H1 (cell line): ENCODE data around the gene SPARCL1. TPM values are rescaled to one million over a fixed set of nuclear protein-coding genes. Genes with fewer than 3 reads are reported as not detected.

ENCODE experiments used
- CTCF ChIA-PET: fragments of 300-600 bp; sonication (Branson Sonifier 250); formaldehyde crosslinking; loops from one replicate; lab custom pipeline; 2021; ENCODE audit not compliant: partially characterized antibody; lab: Charles Lee
- POLR2A ChIA-PET: fragments of 300-600 bp; sonication (Branson Sonifier 250); formaldehyde crosslinking; loops from one replicate; lab custom pipeline; 2021; ENCODE audit warnings: inconsistent platforms; ENCODE audit not compliant: partially characterized antibody; lab: Charles Lee
- DNase-seq, 2 experiments: peaks; one replicate each; pipeline versions ENCODE4 v3.0.0 to v3.0.0-alpha.2; 2010 to 2022; ENCODE audit warnings: low spot score in 2 of 2, low read depth in 1 of 2, mixed read lengths in 1 of 2
- FAIRE-seq: peaks from 2 replicates; lab custom pipeline; 2011; peaks lifted over from hg19 to GRCh38; lab: Jason Lieb, UNC
- H2AFZ ChIP-seq: 2 replicates; pipeline ENCODE4 v1.8.1; 2012; ENCODE audit warnings: low read length, inconsistent platforms
- H2AK5ac ChIP-seq: 2 replicates; pipeline ENCODE4 v1.6.1; 2013; ENCODE audit warnings: low read depth, low read length
- H2BK120ac ChIP-seq: replicated peaks from 2 replicates; pipeline ENCODE3; 2013; ENCODE audit warnings: low read depth, low read length, inconsistent platforms
- H2BK12ac ChIP-seq: 2 replicates; pipeline ENCODE4 v1.6.1; 2013; ENCODE audit warnings: low read depth, low read length
- H2BK15ac ChIP-seq: 2 replicates; pipeline ENCODE4 v1.6.1; 2013; ENCODE audit warnings: low read length
- H2BK20ac ChIP-seq: 2 replicates; pipeline ENCODE4 v1.6.1; 2013; ENCODE audit warnings: low read length
- H2BK5ac ChIP-seq: 2 replicates; pipeline ENCODE4 v1.6.1; 2013; ENCODE audit warnings: low read depth, low read length
- H3K14ac ChIP-seq: 2 replicates; pipeline ENCODE4 v1.6.1; 2013; ENCODE audit warnings: inconsistent platforms; ENCODE audit not compliant: insufficient read length
- H3K18ac ChIP-seq: 2 replicates; pipeline ENCODE4 v1.6.1; 2013; ENCODE audit warnings: low read length; ENCODE audit errors: extremely low read depth
- H3K23ac ChIP-seq: 2 replicates; pipeline ENCODE4 v1.6.1; 2013; ENCODE audit warnings: inconsistent platforms; ENCODE audit not compliant: insufficient read length
- H3K23me2 ChIP-seq: 2 replicates; pipeline ENCODE4 v1.6.1; 2013; ENCODE audit warnings: low read depth, low read length
- H3K27ac ChIP-seq: 2 replicates; pipeline ENCODE4 v1.6.1; 2011; ENCODE audit warnings: low read depth, low read length, inconsistent platforms
- H3K27me3 ChIP-seq, 4 experiments: replicated peaks in 1 of 4; 1 replicate in 1 of 4; 2 replicates in 3 of 4; pipeline versions ENCODE4 v1.6.1 to v1.8.1; 2011 to 2013; ENCODE audit warnings: low read length in 3 of 4, mild to moderate bottlenecking in 3 of 4, inconsistent platforms in 2 of 4, mixed read lengths in 2 of 4, moderate library complexity in 1 of 4; ENCODE audit not compliant: control insufficient read depth in 3 of 4, insufficient read depth in 3 of 4; ENCODE audit errors: extremely low read depth in 1 of 4
- H3K36me3 ChIP-seq, 4 experiments: 2 replicates each; pipeline versions ENCODE4 v1.6.1 to v1.8.1; 2011 to 2013; ENCODE audit warnings: mild to moderate bottlenecking in 4 of 4, low read length in 3 of 4, moderate library complexity in 2 of 4, control low read depth in 1 of 4, inconsistent platforms in 1 of 4; ENCODE audit not compliant: insufficient read depth in 4 of 4, control insufficient read depth in 2 of 4
- H3K4ac ChIP-seq: replicated peaks from 2 replicates; pipeline ENCODE3; 2013; ENCODE audit warnings: low read length, low read depth, mixed read lengths, inconsistent platforms; ENCODE audit not compliant: insufficient read length
- H3K4me1 ChIP-seq, 4 experiments: replicated peaks in 1 of 4; 1 replicate in 1 of 4; 2 replicates in 3 of 4; pipeline versions ENCODE4 v1.6.1 to v1.8.1; 2011 to 2013; ENCODE audit warnings: low read length in 3 of 4, inconsistent platforms in 2 of 4, mixed read lengths in 1 of 4; ENCODE audit not compliant: insufficient read depth in 4 of 4, control insufficient read depth in 3 of 4
- H3K4me2 ChIP-seq, 2 experiments: 2 replicates each; pipeline versions ENCODE4 v1.6.1 to v1.8.1; 2011 to 2013; ENCODE audit warnings: low read depth in 2 of 2, low read length in 2 of 2, control low read depth in 1 of 2, inconsistent platforms in 1 of 2, mild to moderate bottlenecking in 1 of 2; ENCODE audit not compliant: insufficient read depth in 1 of 2
- H3K4me3 ChIP-seq, 4 experiments: fragments of 200-600, 300-600 bp in 1 of 4; sonication (generic), shearing (Covaris generic), sonication (Bioruptor Twin) in 1 of 4; 2 replicates each; pipeline versions ENCODE4 v1.5.1 to v1.8.1; 2011 to 2016; ENCODE audit warnings: low read length in 4 of 4, low read depth in 3 of 4, control low read depth in 2 of 4, inconsistent platforms in 2 of 4, mild to moderate bottlenecking in 2 of 4, mixed read lengths in 1 of 4, moderate library complexity in 1 of 4; ENCODE audit not compliant: insufficient read depth in 2 of 4; ENCODE audit errors: extremely low read depth in 1 of 4
- H3K56ac ChIP-seq: replicated peaks from 2 replicates; pipeline ENCODE3; 2013; ENCODE audit warnings: low read depth, mild to moderate bottlenecking, mixed read lengths, low read length, inconsistent platforms; ENCODE audit not compliant: insufficient read length
- H3K79me1 ChIP-seq: 2 replicates; pipeline ENCODE4 v1.6.1; 2013; ENCODE audit warnings: low read depth, low read length, control low read depth
- H3K79me2 ChIP-seq, 2 experiments: 2 replicates each; pipeline versions ENCODE4 v1.6.1 to v1.8.1; 2012 to 2013; ENCODE audit warnings: low read length in 2 of 2, mild to moderate bottlenecking in 2 of 2, inconsistent platforms in 1 of 2; ENCODE audit not compliant: insufficient read depth in 2 of 2, control insufficient read depth in 1 of 2
- H3K9ac ChIP-seq, 4 experiments: replicated peaks in 1 of 4; 1 replicate in 1 of 4; 2 replicates in 3 of 4; pipeline versions ENCODE4 v1.6.1 to v1.8.1; 2011 to 2013; ENCODE audit warnings: low read depth in 3 of 4, low read length in 3 of 4, control low read depth in 2 of 4, mild to moderate bottlenecking in 2 of 4, moderate library complexity in 2 of 4, inconsistent platforms in 1 of 4; ENCODE audit errors: extremely low read depth in 1 of 4
- H3K9me3 ChIP-seq, 2 experiments: 2 replicates each; pipeline versions ENCODE4 v1.6.1 to v1.8.1; 2012 to 2013; ENCODE audit warnings: mild to moderate bottlenecking in 2 of 2, moderate library complexity in 2 of 2, control low read depth in 1 of 2, inconsistent platforms in 1 of 2, low read depth in 1 of 2, low read length in 1 of 2, mixed read lengths in 1 of 2; ENCODE audit not compliant: insufficient read depth in 2 of 2
- H4K20me1 ChIP-seq, 2 experiments: replicated peaks in 1 of 2; 2 replicates each; pipeline versions ENCODE3 to v1.8.1; 2011 to 2013; ENCODE audit warnings: inconsistent platforms in 2 of 2, low read length in 2 of 2, mild to moderate bottlenecking in 1 of 2; ENCODE audit not compliant: insufficient read depth in 2 of 2, control insufficient read depth in 1 of 2
- H4K5ac ChIP-seq: 2 replicates; pipeline ENCODE4 v1.6.1; 2013; ENCODE audit warnings: low read length, low read depth, mixed read lengths, inconsistent platforms; ENCODE audit not compliant: insufficient read length
- H4K8ac ChIP-seq: 2 replicates; pipeline ENCODE4 v1.8.0; 2013; ENCODE audit warnings: mild to moderate bottlenecking, moderate library complexity, low read length, inconsistent platforms; ENCODE audit not compliant: insufficient read depth; ENCODE audit errors: extremely low read depth
- H4K91ac ChIP-seq: replicated peaks from 2 replicates; pipeline ENCODE3; 2013; ENCODE audit warnings: low read length, mixed read lengths, inconsistent platforms; ENCODE audit not compliant: insufficient read length
- E2F6 ChIP-seq: IDR thresholded peaks from 2 replicates; pipeline ENCODE4 v1.6.1; 2012; ENCODE audit warnings: inconsistent platforms
- EZH2 ChIP-seq: fragments of 200-600 bp; sonication (generic); IDR thresholded peaks from 2 replicates; pipeline ENCODE4 v1.7.1; 2012; ENCODE audit warnings: low read depth, mild to moderate bottlenecking, moderate library complexity, low read length, inconsistent platforms; ENCODE audit not compliant: severe bottlenecking
- FOSL1 ChIP-seq: IDR thresholded peaks from 2 replicates; pipeline ENCODE4 v1.6.1; 2011; ENCODE audit warnings: mild to moderate bottlenecking, low read depth, low read length, moderate library complexity; ENCODE audit not compliant: insufficient read depth
- MAFK ChIP-seq: IDR thresholded peaks from 2 replicates; pipeline ENCODE4 v1.6.1; 2012; ENCODE audit warnings: low read depth, mild to moderate bottlenecking, improper control_type of control experiment, low read length
- NRF1 ChIP-seq: IDR thresholded peaks from 2 replicates; pipeline ENCODE4 v1.6.1; 2011; ENCODE audit warnings: mild to moderate bottlenecking, low read depth, low read length, improper control_type of control experiment
- POLR2AphosphoS5 ChIP-seq: IDR thresholded peaks from 2 replicates; pipeline ENCODE4 v1.6.1; 2011; ENCODE audit warnings: low read depth, low read length
- RFX5 ChIP-seq: IDR thresholded peaks from 2 replicates; pipeline ENCODE4 v1.6.1; 2011; ENCODE audit warnings: low read depth, low read length, improper control_type of control experiment, borderline replicate concordance
- ZNF274 ChIP-seq: IDR thresholded peaks from 2 replicates; pipeline ENCODE4 v1.7.0; 2012; ENCODE audit warnings: low read length, borderline replicate concordance; ENCODE audit errors: extremely low read depth
- polyA plus RNA-seq, 7 experiments: library from polyadenylated mRNA; depleted of rRNA in 3 of 7; stranded (reverse) in 5 of 7; unstranded in 2 of 7; fragments of >200 nt in 5 of 7; fragments of 200-250 nt in 2 of 7; gene quantifications; 1 replicate in 5 of 7; 2 replicates in 1 of 7; 4 replicates in 1 of 7; pipeline versions ENCODE4 v1.2.1 to v1.2.3, GENCODE V29; 2011 to 2013; ENCODE audit warnings: missing spikeins in 2 of 7, mixed read lengths in 2 of 7
- total RNA-seq: library from RNA; stranded (reverse); fragmentation: NEBNext Ultra II Directional; extraction: Animal tissue kit (Norgen Biotek cat#: 25700); gene quantifications from 2 replicates; pipeline ENCODE4 v1.2.1, GENCODE V29; 2021

The SPARCL1 gene
- total and polyA plus RNA-seq, 2 of the 8 experiments (the other 6 are each of a cell fraction or from before 2014, with no cell fraction given), result 0.48 to 0.51 TPM

- CTCF ChIA-PET, result interaction anchor here (0.6 to 3.9 kb wide), 9 partner anchors 9 to 306 kb away, joined by 3 to 40 read pairs (median 11); partner anchors contain the start of gene SPARCL1
- Histone ChIP-seq H3K23ac (no peak overlapping the region), H3K56ac (no peak overlapping the region), H2BK5ac (no peak overlapping the region), H3K18ac (no peak overlapping the region), H4K5ac (no peak overlapping the region), H3K23me2 (no peaks in the 10 kb centered on the region), H3K4me3 (no peak overlapping the region), H4K8ac (no peak overlapping the region), H2AK5ac (no peak overlapping the region), H3K14ac (no peak overlapping the region), H2BK15ac (no peak overlapping the region)
- DNase-seq, result no peak
- no peak for FAIRE-seq
- no peak for TF ChIP-seq E2F6
- TF ChIP-seq ZNF274, result no peak
- TF ChIP-seq FOSL1, result no peak
- no peak for TF ChIP-seq EZH2
- no peak for TF ChIP-seq MAFK
- TF ChIP-seq POLR2AphosphoS5, result no peak
- no peak for TF ChIP-seq NRF1
- no peak for TF ChIP-seq RFX5
- TF ChIP-seq, all 59 proteins: peak for 0
- H3K9me3 ChIP-seq, result peaks cover 0 to 2% of the 10 kb centered on the region in 2 experiments; a peak in 1 of 4 replicates
- H4K20me1 ChIP-seq, result no peaks in the 10 kb centered on the region
- no peak overlapping the region for H2BK120ac ChIP-seq
- H2AFZ ChIP-seq, result no peak overlapping the region
- no peaks in the 10 kb centered on the region for H3K79me1 ChIP-seq
- no peaks in the 10 kb centered on the region for H3K79me2 ChIP-seq
- no peak overlapping the region for H3K4ac ChIP-seq
- H3K9ac ChIP-seq, result no peak overlapping the region
- H2BK12ac ChIP-seq, result no peak overlapping the region
- no peak overlapping the region for H3K4me2 ChIP-seq
- no peak overlapping the region for H4K91ac ChIP-seq
- no peak overlapping the region for H2BK20ac ChIP-seq
- H3K4me1 ChIP-seq, result peaks cover 0 to 2% (median under 1%) of the 10 kb centered on the region in 4 experiments; a peak in 2 of 7 replicates
- no peaks in the 10 kb centered on the region for H3K36me3 ChIP-seq
- POLR2A ChIA-PET, result no interaction called here
- no peak overlapping the region for H3K27ac ChIP-seq
- H3K27me3 ChIP-seq, result no peaks in the 10 kb centered on the region
Observed at GRCh38 chr4:87542734-87543312, 13.6 kb upstream of the SPARCL1 start.
